HG03196 (cell line): ENCODE measurements around the gene MALL.
"Not testable (repeated sequence)": the region's sequence is repeated elsewhere in the genome, so short reads cannot be mapped to it uniquely, and the experiment has no call there.

Source experiments
- ATAC-seq: cut with Tn5 transposase; IDR thresholded peaks from one replicate; pipeline ENCODE4 v1.9.1; 2021; ENCODE audit not compliant: unreplicated experiment

MALL gene

GRCh38 chr2:110121052-110121334 is 5.4 kb upstream of the MALL start:
- ATAC-seq, result no peak

- no peak for ATAC-seq
These were observed 4.8 kb upstream of the MALL start for GRCh38 chr2:110120171-110121051.

- no peak for ATAC-seq
These were observed 550 bp upstream of the MALL start for GRCh38 chr2:110116033-110116710.

- no peak for ATAC-seq
These were observed 779 bp downstream of the MALL start for GRCh38 chr2:110114831-110115255.

- no peak for ATAC-seq
These were observed 1.5 kb downstream of the MALL start for GRCh38 chr2:110113961-110114591.

GRCh38 chr2:110108291-110108690 is 7.3 kb downstream of the MALL start:
- not testable (repeated sequence) for ATAC-seq

- no peak for ATAC-seq
These were observed 8.2 kb downstream of the MALL start for GRCh38 chr2:110107092-110108079.

GRCh38 chr2:110106642-110107041 is 9.0 kb downstream of the MALL start:
- ATAC-seq, result no peak

GRCh38 chr2:110105608-110106467 is 9.8 kb downstream of the MALL start:
- ATAC-seq, result no peak

- no peak for ATAC-seq
These were observed 10.4 kb downstream of the MALL start for GRCh38 chr2:110105183-110105582.

- no peak for ATAC-seq
These were observed 11.4 kb downstream of the MALL start for GRCh38 chr2:110104025-110104771.

GRCh38 chr2:110103061-110103961 is 12.3 kb downstream of the MALL start:
- no peak for ATAC-seq

- ATAC-seq, result no peak
These were observed 13.5 kb downstream of the MALL start for GRCh38 chr2:110101901-110102803.

GRCh38 chr2:110101280-110101844 is 14.3 kb downstream of the MALL start:
- ATAC-seq, result no peak

GRCh38 chr2:110100880-110101279 is 14.7 kb downstream of the MALL start:
- ATAC-seq, result not testable (repeated sequence)

GRCh38 chr2:110100480-110100879 is 15.1 kb downstream of the MALL start:
- ATAC-seq, result no peak
